Natural killer cell (primary cell): Measurements from ENCODE around the gene HDGFL3. TPM values are rescaled to one million over a fixed set of nuclear protein-coding genes. Genes with fewer than 3 reads are reported as not detected.

Experiments used
- ATAC-seq, 3 donors: fragments of 150-1000 bp in 2 of 3; fragments of 200-7000 bp in 1 of 3; cut with Tn5 transposase; 1 replicate in 1 of 3; 2 replicates in 2 of 3; pipeline ENCODE4 v1.10.0; 2021; ENCODE audit warnings: mild to moderate bottlenecking in 2 of 3, moderate library complexity in 2 of 3
- DNase-seq, 2 donors: peaks; one replicate each; pipeline versions ENCODE4 v3.0.0 to v3.0.0-alpha.2; 2013 to 2021; ENCODE audit warnings: mixed read lengths in 1 of 2
- H3K27ac ChIP-seq: one replicate; pipeline ENCODE4 v1.5.1; 2013; ENCODE audit warnings: mild to moderate bottlenecking, low read length
- H3K27me3 ChIP-seq: one replicate; pipeline ENCODE4 v1.6.1; 2013; ENCODE audit warnings: low read length; ENCODE audit not compliant: control insufficient read depth, insufficient read depth
- H3K36me3 ChIP-seq: one replicate; pipeline ENCODE4 v1.6.1; 2013; ENCODE audit warnings: low read length; ENCODE audit not compliant: control insufficient read depth, insufficient read depth
- H3K4me1 ChIP-seq: one replicate; pipeline ENCODE4 v1.6.1; 2013; ENCODE audit warnings: low read length; ENCODE audit not compliant: control insufficient read depth, insufficient read depth
- H3K4me3 ChIP-seq: one replicate; pipeline ENCODE4 v1.5.1; 2013; ENCODE audit warnings: low read length
- H3K9me3 ChIP-seq: one replicate; pipeline ENCODE4 v1.6.1; 2013; ENCODE audit warnings: low read length; ENCODE audit not compliant: control insufficient read depth, insufficient read depth
- H3K27ac Mint-ChIP-seq, 2 donors: one replicate each; pipeline ENCODE4 v1.8.0; 2022; ENCODE audit warnings: mild to moderate bottlenecking in 2 of 2, mixed read lengths in 2 of 2, moderate library complexity in 1 of 2
- H3K27me3 Mint-ChIP-seq, 2 donors: one replicate each; pipeline ENCODE4 v1.8.0; 2022; ENCODE audit warnings: low read depth in 2 of 2, mixed read lengths in 2 of 2
- H3K36me3 Mint-ChIP-seq: one replicate; pipeline ENCODE4 v1.8.0; 2022; ENCODE audit warnings: mixed read lengths
- H3K4me1 Mint-ChIP-seq, 2 donors: one replicate each; pipeline ENCODE4 v1.8.0; 2022; ENCODE audit warnings: mixed read lengths in 2 of 2
- H3K4me3 Mint-ChIP-seq: one replicate; pipeline ENCODE4 v1.8.0; 2022; ENCODE audit warnings: mild to moderate bottlenecking, moderate library complexity, mixed read lengths
- H3K9me3 Mint-ChIP-seq, 2 donors: one replicate each; pipeline ENCODE4 v1.8.0; 2022; ENCODE audit warnings: mixed read lengths in 2 of 2
- WGBS: methylation state at CpG from one replicate; pipeline ENCODE4 v1.1.7; 2013; ENCODE audit warnings: missing lambda C conversion rate; ENCODE audit not compliant: insufficient coverage; 5-methylcytosine and 5-hydroxymethylcytosine counted together
- intact Hi-C: fragments of 100-400 bp; cut with micrococcal nuclease; formaldehyde crosslinking; loops from one replicate; pipeline ENCODE4 v1.14.2; 2022
- total RNA-seq, 4 donors: library from RNA; stranded (reverse); fragments of 120-200 nt in 1 of 4; gene quantifications; one replicate each; pipeline versions ENCODE4 v1.2.3 to v1.2.4, GENCODE V29; 2013 to 2022
- TF ChIP-seq, protein P1 (sequence below): fragments of 200-600 bp; IDR thresholded peaks from one replicate; pipeline ENCODE4 v1.8.0; 2022; ENCODE audit warnings: antibody characterized with exemption

Gene HDGFL3
- total RNA-seq, 3 donors from 2014 or later (not counting 1 experiment from before 2014, with no cell fraction given): 13.0 to 25.3 (median 21.4) TPM

DNA sequence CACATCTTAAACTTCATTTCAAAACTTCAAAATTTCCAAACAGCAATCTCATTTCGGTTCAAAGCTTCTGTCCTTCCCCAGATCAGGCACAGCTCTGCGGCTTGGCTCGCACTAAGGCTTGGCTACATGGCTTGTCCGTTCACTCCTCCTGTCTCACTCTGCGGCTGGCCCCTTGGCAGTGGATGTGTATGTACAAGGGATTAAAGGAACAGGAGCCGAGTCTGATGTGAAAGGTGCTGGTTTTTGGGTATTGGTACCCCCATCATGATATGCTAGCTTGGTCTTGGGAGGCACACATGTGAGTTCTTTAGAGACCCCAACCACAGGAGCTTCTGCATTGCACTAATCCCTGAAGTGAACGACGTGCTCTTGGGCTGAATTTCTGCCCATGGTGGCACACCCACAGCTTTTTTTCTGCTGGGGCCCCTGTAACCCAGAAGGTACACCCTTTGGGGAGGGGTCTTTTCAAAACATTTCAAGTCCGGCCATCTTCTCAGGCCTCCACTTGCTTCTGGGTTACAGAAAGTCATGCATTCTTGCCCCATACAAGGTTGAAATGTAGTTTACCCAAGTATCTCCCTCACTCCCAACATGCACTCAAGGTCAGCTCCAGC is 87.5 kb downstream of the HDGFL3 start:
- TF ChIP-seq, protein P1, sequence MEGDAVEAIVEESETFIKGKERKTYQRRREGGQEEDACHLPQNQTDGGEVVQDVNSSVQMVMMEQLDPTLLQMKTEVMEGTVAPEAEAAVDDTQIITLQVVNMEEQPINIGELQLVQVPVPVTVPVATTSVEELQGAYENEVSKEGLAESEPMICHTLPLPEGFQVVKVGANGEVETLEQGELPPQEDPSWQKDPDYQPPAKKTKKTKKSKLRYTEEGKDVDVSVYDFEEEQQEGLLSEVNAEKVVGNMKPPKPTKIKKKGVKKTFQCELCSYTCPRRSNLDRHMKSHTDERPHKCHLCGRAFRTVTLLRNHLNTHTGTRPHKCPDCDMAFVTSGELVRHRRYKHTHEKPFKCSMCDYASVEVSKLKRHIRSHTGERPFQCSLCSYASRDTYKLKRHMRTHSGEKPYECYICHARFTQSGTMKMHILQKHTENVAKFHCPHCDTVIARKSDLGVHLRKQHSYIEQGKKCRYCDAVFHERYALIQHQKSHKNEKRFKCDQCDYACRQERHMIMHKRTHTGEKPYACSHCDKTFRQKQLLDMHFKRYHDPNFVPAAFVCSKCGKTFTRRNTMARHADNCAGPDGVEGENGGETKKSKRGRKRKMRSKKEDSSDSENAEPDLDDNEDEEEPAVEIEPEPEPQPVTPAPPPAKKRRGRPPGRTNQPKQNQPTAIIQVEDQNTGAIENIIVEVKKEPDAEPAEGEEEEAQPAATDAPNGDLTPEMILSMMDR: no peak
- H3K4me1 Mint-ChIP-seq: no peaks in the 10 kb centered on the region
- Histone ChIP-seq H3K27me3 (no peaks in the 10 kb centered on the region), H3K9me3 (no peaks in the 10 kb centered on the region), H3K4me1 (no peaks in the 10 kb centered on the region), H3K27ac (no peak overlapping the region), H3K4me3 (no peak overlapping the region), H3K36me3 (peaks cover 16% of the 10 kb centered on the region)
- no peak overlapping the region for H3K27ac Mint-ChIP-seq
- H3K36me3 Mint-ChIP-seq: peaks cover 7% of the 10 kb centered on the region
- H3K27me3 Mint-ChIP-seq: no peaks in the 10 kb centered on the region
- H3K4me3 Mint-ChIP-seq: no peak overlapping the region
- intact Hi-C loops: no loop called here
- 92% methylated on average over 9 of the region's 9 CpGs for WGBS
- H3K9me3 Mint-ChIP-seq: no peaks in the 10 kb centered on the region
- DNase-seq: no peak
- no peak for ATAC-seq

DNA sequence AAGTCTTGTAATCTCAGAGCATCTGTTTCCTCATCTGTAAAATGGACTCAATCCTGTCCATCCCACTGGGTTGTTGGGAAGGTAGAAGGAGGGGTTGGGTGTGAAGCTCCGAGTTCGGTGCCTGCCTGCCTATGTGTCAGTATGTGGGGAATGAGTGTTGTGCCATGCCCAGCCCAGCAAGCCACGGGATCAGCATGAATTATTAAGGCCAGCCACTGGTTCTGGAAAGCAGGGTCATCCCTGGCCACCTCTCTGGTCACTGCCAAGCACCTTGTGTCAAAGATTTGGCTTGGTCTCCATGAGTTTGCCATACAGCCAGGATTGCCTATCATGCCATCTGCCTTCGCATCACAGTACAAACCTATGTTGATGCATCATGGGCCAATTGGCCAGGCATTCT is 88.7 kb downstream of the HDGFL3 start:
- intact Hi-C loops: no loop called here
- H3K27ac ChIP-seq: no peak overlapping the region
- H3K4me1 Mint-ChIP-seq: no peaks in the 10 kb centered on the region
- TF ChIP-seq, protein P1: no peak
- H3K27ac Mint-ChIP-seq: no peak overlapping the region
- ATAC-seq (no peak), DNase-seq (no peak)
- no peaks in the 10 kb centered on the region for H3K4me1 ChIP-seq
- peaks cover 7% of the 10 kb centered on the region for H3K36me3 Mint-ChIP-seq
- H3K9me3 Mint-ChIP-seq: no peaks in the 10 kb centered on the region
- no peak overlapping the region for H3K4me3 ChIP-seq
- H3K27me3 Mint-ChIP-seq: no peaks in the 10 kb centered on the region
- H3K4me3 Mint-ChIP-seq: no peak overlapping the region
- H3K27me3 ChIP-seq: no peaks in the 10 kb centered on the region
- H3K36me3 ChIP-seq: peaks cover 12% of the 10 kb centered on the region
- no peaks in the 10 kb centered on the region for H3K9me3 ChIP-seq
- WGBS: 85% methylated on average over 4 of the region's 4 CpGs

DNA sequence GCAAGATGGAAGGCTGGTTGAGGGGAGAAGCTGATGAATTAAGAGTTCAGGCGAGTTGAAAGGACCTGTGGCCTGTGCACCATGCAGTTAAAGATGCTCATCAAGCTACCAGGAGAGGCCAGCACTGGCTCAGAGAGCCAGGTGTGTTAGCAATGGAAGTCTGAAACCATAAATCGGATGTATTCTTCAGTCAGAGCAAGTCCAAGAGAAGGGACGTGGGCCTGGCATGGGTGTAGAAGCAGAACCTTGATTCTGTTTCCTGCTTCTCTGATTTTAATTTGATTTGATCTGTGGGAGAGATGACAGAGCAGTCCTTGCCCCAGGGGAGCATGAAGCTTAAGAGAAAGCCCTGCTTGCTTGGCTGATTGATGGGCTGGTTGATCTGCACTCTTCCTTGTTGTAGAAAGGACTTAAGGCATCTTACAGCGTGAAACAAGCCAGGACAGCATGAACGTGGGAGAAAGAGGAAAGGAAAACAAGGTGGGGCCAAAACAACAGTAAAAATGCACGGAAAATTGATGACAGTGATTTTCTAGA is 89.3 kb downstream of the HDGFL3 start:
- DNase-seq: no peak
- peaks cover 12% of the 10 kb centered on the region for H3K36me3 ChIP-seq
- TF ChIP-seq, protein P1: no peak
- H3K4me3 ChIP-seq: no peak overlapping the region
- no peaks in the 10 kb centered on the region for H3K9me3 Mint-ChIP-seq
- H3K27ac ChIP-seq: no peak overlapping the region
- H3K4me1 ChIP-seq: no peaks in the 10 kb centered on the region
- H3K9me3 ChIP-seq: no peaks in the 10 kb centered on the region
- no peaks in the 10 kb centered on the region for H3K27me3 ChIP-seq
- ATAC-seq: no peak
- no peak overlapping the region for H3K4me3 Mint-ChIP-seq
- intact Hi-C loops: no loop called here
- H3K27me3 Mint-ChIP-seq: no peaks in the 10 kb centered on the region
- no peak overlapping the region for H3K27ac Mint-ChIP-seq
- WGBS: 80% methylated on average over 6 of the region's 6 CpGs
- peaks cover 7% of the 10 kb centered on the region for H3K36me3 Mint-ChIP-seq
- H3K4me1 Mint-ChIP-seq: no peaks in the 10 kb centered on the region
